IMR-90 (cell line): ENCODE results near the gene WWP2.

Source experiments
- CTCF ChIP-seq: conservative IDR thresholded peaks from 2 replicates; pipeline ENCODE4 v1.5.1; 2012; ENCODE audit warnings: mild to moderate bottlenecking, low read depth, low read length, improper control_type of control experiment
- ELK1 ChIP-seq: fragments of 150-350 bp; IDR thresholded peaks from 2 replicates; pipeline ENCODE4 v1.6.1; 2016; ENCODE audit warnings: low read depth, mild to moderate bottlenecking, low read length, moderate library complexity, borderline replicate concordance
- FOS ChIP-seq: fragments of 150-350 bp; IDR thresholded peaks from 2 replicates; pipeline ENCODE4 v1.6.1; 2016; ENCODE audit warnings: low read depth, low read length
- MAFK ChIP-seq: IDR thresholded peaks from 2 replicates; pipeline ENCODE4 v1.6.1; 2012; ENCODE audit warnings: low read depth, low read length, improper control_type of control experiment
- POLR2A ChIP-seq: IDR thresholded peaks from 2 replicates; pipeline ENCODE4 v1.6.1; 2012; ENCODE audit warnings: mild to moderate bottlenecking, low read depth, low read length
- RAD21 ChIP-seq: IDR thresholded peaks from 2 replicates; pipeline ENCODE4 v1.6.1; 2012; ENCODE audit warnings: low read length, improper control_type of control experiment

- TF ChIP-seq POLR2A: no peak
- TF ChIP-seq MAFK: no peak
- no peak for TF ChIP-seq FOS
- TF ChIP-seq CTCF: no peak
- TF ChIP-seq ELK1: no peak
- no peak for TF ChIP-seq RAD21
Observed at GRCh38 chr16:69940676-69941075, 178.5 kb downstream of the WWP2 start.
